ENCODE results near the gene SPNS2. TPM values are rescaled to one million over a fixed set of nuclear protein-coding genes. Genes with fewer than 3 reads are reported as not detected.

SPNS2 gene, protein sequence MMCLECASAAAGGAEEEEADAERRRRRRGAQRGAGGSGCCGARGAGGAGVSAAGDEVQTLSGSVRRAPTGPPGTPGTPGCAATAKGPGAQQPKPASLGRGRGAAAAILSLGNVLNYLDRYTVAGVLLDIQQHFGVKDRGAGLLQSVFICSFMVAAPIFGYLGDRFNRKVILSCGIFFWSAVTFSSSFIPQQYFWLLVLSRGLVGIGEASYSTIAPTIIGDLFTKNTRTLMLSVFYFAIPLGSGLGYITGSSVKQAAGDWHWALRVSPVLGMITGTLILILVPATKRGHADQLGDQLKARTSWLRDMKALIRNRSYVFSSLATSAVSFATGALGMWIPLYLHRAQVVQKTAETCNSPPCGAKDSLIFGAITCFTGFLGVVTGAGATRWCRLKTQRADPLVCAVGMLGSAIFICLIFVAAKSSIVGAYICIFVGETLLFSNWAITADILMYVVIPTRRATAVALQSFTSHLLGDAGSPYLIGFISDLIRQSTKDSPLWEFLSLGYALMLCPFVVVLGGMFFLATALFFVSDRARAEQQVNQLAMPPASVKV
- 0.37 and 0.39 TPM in 2 replicates for total RNA-seq

DNA sequence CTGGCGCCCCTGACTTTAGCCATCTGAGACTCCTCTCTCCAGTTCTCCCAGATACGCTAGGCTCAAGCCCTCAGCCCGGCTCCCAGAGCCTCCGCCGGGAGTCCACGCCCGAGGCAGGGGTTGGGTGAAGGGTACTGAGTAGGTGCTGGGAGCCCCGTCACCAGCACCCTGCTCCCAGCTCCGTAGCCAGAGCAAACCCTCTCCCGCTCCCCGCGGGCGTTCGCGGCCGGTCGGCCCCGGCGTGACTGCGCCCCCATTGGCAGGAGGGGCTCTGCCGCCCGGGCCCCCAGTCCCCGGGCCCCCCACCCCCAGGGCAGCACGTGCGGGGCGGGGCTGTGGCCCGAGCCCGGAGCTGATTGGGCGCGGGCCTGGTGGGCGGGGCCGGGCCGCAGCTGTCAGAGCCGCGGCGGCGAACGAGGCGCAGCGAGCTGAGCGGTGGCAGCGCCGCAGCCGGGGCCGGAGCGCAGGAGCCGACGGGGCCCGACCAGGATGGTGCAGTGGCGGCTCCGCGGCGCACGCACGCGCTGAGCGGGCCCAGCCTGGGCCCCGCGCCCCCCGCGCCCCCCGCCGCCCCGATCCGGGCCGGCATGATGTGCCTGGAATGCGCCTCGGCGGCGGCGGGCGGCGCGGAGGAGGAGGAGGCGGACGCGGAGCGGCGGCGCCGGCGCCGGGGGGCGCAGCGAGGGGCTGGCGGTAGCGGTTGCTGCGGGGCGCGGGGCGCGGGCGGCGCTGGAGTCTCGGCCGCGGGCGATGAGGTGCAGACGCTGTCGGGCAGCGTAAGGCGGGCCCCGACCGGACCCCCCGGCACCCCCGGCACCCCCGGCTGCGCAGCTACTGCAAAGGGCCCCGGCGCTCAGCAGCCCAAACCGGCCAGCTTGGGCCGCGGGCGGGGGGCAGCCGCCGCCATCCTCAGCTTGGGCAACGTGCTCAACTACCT, at the start of gene SPNS2:
Gene SPNS2 (plus strand): TSS at position 421 of the 937 bp plus-strand sequence. CDS start 167 bp downstream, at position 588.

DNA sequence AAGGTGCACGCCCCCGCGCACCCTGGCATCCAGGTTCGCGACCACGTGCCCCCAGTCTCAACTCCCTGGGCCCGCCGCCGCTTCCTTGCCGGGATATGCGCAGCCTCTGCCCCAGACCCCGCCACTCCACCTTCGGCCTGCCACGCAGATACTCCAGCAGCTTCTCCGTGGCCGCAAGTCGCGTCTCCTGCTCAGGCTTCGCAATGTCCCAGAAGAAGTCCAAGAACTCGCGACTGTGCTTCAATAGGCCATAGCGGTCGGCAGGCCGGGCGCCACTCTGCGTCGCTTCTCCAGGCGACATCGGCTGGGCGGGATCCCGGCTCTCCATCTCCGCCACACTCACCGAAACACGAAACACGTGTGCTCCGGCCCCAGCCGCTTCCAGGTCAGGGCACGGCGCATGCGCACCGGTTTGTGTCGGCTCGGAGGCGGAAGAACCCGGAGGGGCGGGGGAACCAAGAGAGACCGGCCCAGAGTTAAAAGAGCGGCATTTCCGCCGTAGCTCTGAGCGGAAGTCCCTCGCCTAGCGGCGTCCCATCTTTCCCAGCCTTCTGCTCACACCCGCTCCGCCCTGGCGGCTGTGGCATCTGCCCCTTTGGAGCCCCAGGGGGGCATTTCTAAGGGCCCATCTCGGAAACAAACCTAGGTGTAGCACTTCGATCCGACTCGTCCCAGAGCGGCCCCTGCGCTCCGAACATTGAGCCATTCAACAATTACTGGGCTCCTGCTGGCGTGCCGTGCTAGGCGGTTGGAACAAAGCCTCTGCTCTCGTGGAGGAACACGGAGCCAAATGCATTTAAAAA, 56.5 kb downstream of the SPNS2 start, which contains the start of gene MYBBP1A:
Gene MYBBP1A (minus strand): TSS at position 388 of the 803 bp plus-strand sequence. CDS start 60 bp downstream, at position 328.

DNA sequence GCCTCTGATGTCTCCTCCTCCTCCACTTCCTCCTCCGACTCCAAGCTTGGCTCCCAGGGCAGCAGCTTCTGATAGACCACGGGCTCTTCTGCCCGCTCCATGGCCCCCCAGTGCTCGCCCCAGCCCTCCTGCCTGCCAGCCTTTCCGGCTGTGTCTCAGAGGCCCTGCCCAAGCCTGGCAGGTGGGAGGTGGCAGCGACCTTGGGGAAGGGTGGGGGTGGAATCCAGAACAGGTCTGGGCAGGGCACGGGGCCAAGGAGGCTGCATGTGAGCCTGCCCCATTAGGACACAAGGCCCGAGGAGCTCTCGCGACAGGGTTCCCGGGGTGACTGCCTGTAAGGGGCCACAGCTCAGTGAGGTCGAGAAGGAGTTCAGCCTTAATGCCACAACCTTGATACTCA, 61.7 kb downstream of the SPNS2 start, which contains the start of gene GGT6:
Gene GGT6 (minus strand): TSS at position 157 of the 400 bp plus-strand sequence. CDS start 56 bp downstream, at position 101.

DNA sequence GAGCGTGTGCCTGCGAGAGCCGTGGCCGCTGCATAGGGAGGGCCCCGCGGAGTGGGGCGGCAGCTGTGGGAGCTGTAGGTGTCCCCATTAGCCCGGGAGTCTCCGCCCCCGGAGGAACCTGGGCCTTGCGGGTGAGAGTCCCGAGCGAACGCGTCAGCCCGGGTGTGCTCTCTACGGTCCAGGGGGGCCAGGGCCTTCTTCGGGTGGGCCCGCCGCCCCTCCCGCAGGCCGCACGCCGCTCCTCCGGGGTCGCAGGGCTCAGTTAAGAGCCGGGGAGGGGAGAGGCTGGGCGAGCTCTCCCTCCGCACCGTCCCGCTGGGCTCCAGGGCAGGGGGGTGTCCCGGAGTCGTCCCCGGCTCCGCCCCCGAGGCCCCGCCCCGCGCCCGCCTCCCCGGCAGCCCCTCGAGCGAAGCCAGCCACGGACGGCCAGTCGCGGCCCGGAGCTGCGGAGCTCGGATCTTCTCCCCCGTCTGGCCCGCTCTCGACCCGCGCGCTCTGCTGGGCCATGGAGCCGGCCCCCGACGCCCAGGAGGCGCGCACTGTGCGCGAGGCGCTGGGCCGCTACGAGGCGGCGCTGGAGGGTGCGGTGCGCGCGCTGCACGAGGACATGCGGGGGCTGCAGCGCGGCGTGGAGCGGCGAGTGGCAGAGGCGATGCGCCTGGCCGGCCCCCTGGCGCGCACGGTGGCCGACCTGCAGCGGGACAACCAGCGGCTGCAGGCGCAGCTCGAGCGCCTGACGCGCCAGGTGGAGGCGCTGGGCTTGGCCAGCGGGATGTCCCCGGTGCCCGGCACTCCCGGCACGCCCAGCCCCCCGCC, 85.6 kb downstream of the SPNS2 start, which contains the start of gene SMTNL2:
Gene SMTNL2 (plus strand): TSS at position 429 of the 816 bp plus-strand sequence. CDS start 77 bp downstream, at position 506.

Other genes with a start within 250 kb of the SPNS2 start
- gene ANKFY1, start 234.9 kb upstream of the SPNS2 start, total RNA-seq, result 47.8 and 51.8 TPM in 2 replicates
- gene UBE2G1, start 132.2 kb upstream of the SPNS2 start, total RNA-seq, result 25.7 and 35.8 TPM in 2 replicates
- gene SPNS3, start 64.9 kb upstream of the SPNS2 start, total RNA-seq, result not detected in 2 replicates
- 87.5 and 108 TPM in 2 replicates for gene MYBBP1A, start 56.5 kb downstream of the SPNS2 start, total RNA-seq
- not detected in 2 replicates for gene GGT6, start 61.7 kb downstream of the SPNS2 start, total RNA-seq
- not detected in 2 replicates for gene SMTNL2, start 85.6 kb downstream of the SPNS2 start, total RNA-seq
- not detected in 2 replicates for gene ALOX15, start 142.8 kb downstream of the SPNS2 start, total RNA-seq
- gene PELP1, start 205.3 kb downstream of the SPNS2 start, total RNA-seq, result 22.8 and 30.1 TPM in 2 replicates
- gene ARRB2, start 211.8 kb downstream of the SPNS2 start, total RNA-seq, result 9.2 and 16.0 TPM in 2 replicates
- 13.5 and 16.9 TPM in 2 replicates for gene MED11, start 232.5 kb downstream of the SPNS2 start, total RNA-seq
- gene ZMYND15, start 241.0 kb downstream of the SPNS2 start, total RNA-seq, result 0.20 TPM in 1 of 2 replicates, not detected in the other
- 1.6 and 2.6 TPM in 2 replicates for gene CXCL16, start 241.0 kb downstream of the SPNS2 start, total RNA-seq

All from subcutaneous preadipocyte (primary cell).